Muscle layer of duodenum (tissue), 2 donors: ENCODE measurements around the gene CA11.

Experiments used
- H3K27ac ChIP-seq: one replicate; pipeline ENCODE4 v1.7.0; 2013; ENCODE audit warnings: mild to moderate bottlenecking, low read length
- H3K27me3 ChIP-seq: one replicate; pipeline ENCODE4 v1.7.0; 2013; ENCODE audit warnings: low read depth, mild to moderate bottlenecking, control low read depth, low read length
- H3K36me3 ChIP-seq, 2 donors: one replicate each; pipeline ENCODE4 v1.7.0; 2013; ENCODE audit warnings: low read length in 2 of 2, control low read depth in 1 of 2, mild to moderate bottlenecking in 1 of 2; ENCODE audit not compliant: insufficient read depth in 2 of 2, control insufficient read depth in 1 of 2
- H3K4me1 ChIP-seq, 2 donors: one replicate each; pipeline ENCODE4 v1.7.0; 2013; ENCODE audit warnings: low read length in 2 of 2, mild to moderate bottlenecking in 2 of 2, control low read depth in 1 of 2, moderate library complexity in 1 of 2; ENCODE audit not compliant: insufficient read depth in 2 of 2, control insufficient read depth in 1 of 2
- H3K4me3 ChIP-seq, 2 donors: one replicate each; pipeline ENCODE4 v1.7.0; 2013; ENCODE audit warnings: low read length in 2 of 2, low read depth in 1 of 2, mild to moderate bottlenecking in 1 of 2
- H3K9me3 ChIP-seq, 2 donors: one replicate each; pipeline ENCODE4 v1.7.0; 2013; ENCODE audit warnings: low read length in 2 of 2, control low read depth in 1 of 2, mild to moderate bottlenecking in 1 of 2; ENCODE audit not compliant: control insufficient read depth in 1 of 2
- donor health status: healthy.

CA11 gene

GRCh38 chr19:48676887-48677286, 30.9 kb upstream of the CA11 start:
- no peak overlapping the region for H3K4me3 ChIP-seq
- no peaks in the 10 kb centered on the region for H3K9me3 ChIP-seq
- H3K36me3 ChIP-seq: no peaks in the 10 kb centered on the region
- H3K4me1 ChIP-seq: peaks cover 0 to 4% of the 10 kb centered on the region in 2 donors
- no peaks in the 10 kb centered on the region for H3K27me3 ChIP-seq
- peak overlapping the region; percentile 45 for H3K27ac ChIP-seq

- H3K4me1 ChIP-seq: peaks cover 0 to 4% of the 10 kb centered on the region in 2 donors
- H3K9me3 ChIP-seq: no peaks in the 10 kb centered on the region
- H3K27me3 ChIP-seq: no peaks in the 10 kb centered on the region
- H3K27ac ChIP-seq: peak overlapping the region; percentile 45
- H3K36me3 ChIP-seq: no peaks in the 10 kb centered on the region
- H3K4me3 ChIP-seq: no peak overlapping the region
These were observed 30.5 kb upstream of the CA11 start for GRCh38 chr19:48676487-48676886.

GRCh38 chr19:48674921-48675824, 29.2 kb upstream of the CA11 start:
- H3K27me3 ChIP-seq: no peaks in the 10 kb centered on the region
- H3K36me3 ChIP-seq: no peaks in the 10 kb centered on the region
- H3K4me1 ChIP-seq: peaks cover 0 to 4% of the 10 kb centered on the region in 2 donors
- H3K4me3 ChIP-seq: no peak overlapping the region
- H3K27ac ChIP-seq: no peak overlapping the region
- H3K9me3 ChIP-seq: no peaks in the 10 kb centered on the region

GRCh38 chr19:48674216-48674809, 28.3 kb upstream of the CA11 start:
- Histone ChIP-seq H3K27me3 (no peaks in the 10 kb centered on the region), H3K4me3 (no peak overlapping the region), H3K27ac (no peak overlapping the region), H3K4me1 (peaks cover 0 to 4% of the 10 kb centered on the region in 2 donors), H3K9me3 (no peaks in the 10 kb centered on the region), H3K36me3 (no peaks in the 10 kb centered on the region)

GRCh38 chr19:48673436-48674100, 27.6 kb upstream of the CA11 start:
- no peak overlapping the region for H3K27ac ChIP-seq
- no peak overlapping the region for H3K4me3 ChIP-seq
- no peaks in the 10 kb centered on the region for H3K27me3 ChIP-seq
- peaks cover 0 to 4% of the 10 kb centered on the region in 2 donors for H3K4me1 ChIP-seq
- no peaks in the 10 kb centered on the region for H3K36me3 ChIP-seq
- no peaks in the 10 kb centered on the region for H3K9me3 ChIP-seq

- no peak within 1 kb of the TSS for H3K27ac ChIP-seq
- no peaks in the 10 kb centered on the region for H3K36me3 ChIP-seq
- peaks cover 0 to 4% of the 10 kb centered on the region in 2 donors for H3K4me1 ChIP-seq
- H3K27me3 ChIP-seq: no peaks in the 10 kb centered on the region
- H3K9me3 ChIP-seq: no peaks in the 10 kb centered on the region
- H3K4me3 ChIP-seq: no peak within 1 kb of the TSS
These were observed 27.0 kb upstream of the CA11 start, which contains the start of gene NTN5 for GRCh38 chr19:48672994-48673393. NTN5 (minus strand) TSS chr19:48673017; CDS start chr19:48670986, 2,031 bp downstream.

- Histone ChIP-seq H3K36me3 (no peaks in the 10 kb centered on the region), H3K4me1 (peaks cover 0 to 4% of the 10 kb centered on the region in 2 donors), H3K27me3 (no peaks in the 10 kb centered on the region), H3K4me3 (no peak overlapping the region), H3K27ac (no peak overlapping the region), H3K9me3 (no peaks in the 10 kb centered on the region)
These were observed 25.5 kb upstream of the CA11 start for GRCh38 chr19:48671446-48671995.

- Histone ChIP-seq H3K27me3 (no peaks in the 10 kb centered on the region), H3K27ac (no peak overlapping the region), H3K9me3 (no peaks in the 10 kb centered on the region), H3K4me1 (peaks cover 0 to 4% of the 10 kb centered on the region in 2 donors), H3K4me3 (no peak overlapping the region), H3K36me3 (no peaks in the 10 kb centered on the region)
These were observed 24.9 kb upstream of the CA11 start for GRCh38 chr19:48670699-48671445.

- Histone ChIP-seq H3K27me3 (no peaks in the 10 kb centered on the region), H3K4me3 (no peak overlapping the region), H3K27ac (no peak overlapping the region), H3K9me3 (no peaks in the 10 kb centered on the region), H3K4me1 (no peaks in the 10 kb centered on the region), H3K36me3 (no peaks in the 10 kb centered on the region)
These were observed 24.1 kb upstream of the CA11 start for GRCh38 chr19:48669903-48670668.

GRCh38 chr19:48668761-48669160, 22.8 kb upstream of the CA11 start:
- H3K36me3 ChIP-seq: no peaks in the 10 kb centered on the region
- no peaks in the 10 kb centered on the region for H3K4me1 ChIP-seq
- H3K27me3 ChIP-seq: no peaks in the 10 kb centered on the region
- H3K9me3 ChIP-seq: no peaks in the 10 kb centered on the region
- no peak overlapping the region for H3K4me3 ChIP-seq
- H3K27ac ChIP-seq: no peak overlapping the region
